GM18867 (cell line): ENCODE data around the gene ACMSD.
"Not testable (repeated sequence)": the region's sequence is repeated elsewhere in the genome, so short reads cannot be mapped to it uniquely, and the experiment has no call there.

Source experiments
- ATAC-seq: cut with Tn5 transposase; IDR thresholded peaks from one replicate; pipeline ENCODE4 v1.9.1; 2021; ENCODE audit warnings: mild to moderate bottlenecking, moderate library complexity; ENCODE audit not compliant: unreplicated experiment

The ACMSD gene

DNA sequence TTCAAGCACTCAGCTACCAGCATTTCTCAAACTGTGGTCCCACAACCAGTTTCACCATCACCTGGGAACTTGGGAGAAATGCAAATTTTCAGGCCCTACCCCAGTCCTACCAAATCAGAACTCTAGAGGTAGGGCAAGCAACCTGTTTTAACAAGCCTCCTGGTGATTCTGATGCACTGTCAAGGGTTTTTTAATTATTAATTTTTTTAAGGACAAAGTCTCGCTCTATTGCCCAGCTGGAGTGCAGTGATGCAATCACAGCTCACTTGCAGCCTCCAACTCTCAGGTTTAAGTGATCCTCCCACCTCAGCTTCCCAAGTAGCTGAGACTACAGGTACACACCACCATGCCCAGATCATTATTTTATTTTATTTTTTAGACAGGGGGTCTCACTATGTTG lies 7.8 kb downstream of the ACMSD start:
- no peak for ATAC-seq

DNA sequence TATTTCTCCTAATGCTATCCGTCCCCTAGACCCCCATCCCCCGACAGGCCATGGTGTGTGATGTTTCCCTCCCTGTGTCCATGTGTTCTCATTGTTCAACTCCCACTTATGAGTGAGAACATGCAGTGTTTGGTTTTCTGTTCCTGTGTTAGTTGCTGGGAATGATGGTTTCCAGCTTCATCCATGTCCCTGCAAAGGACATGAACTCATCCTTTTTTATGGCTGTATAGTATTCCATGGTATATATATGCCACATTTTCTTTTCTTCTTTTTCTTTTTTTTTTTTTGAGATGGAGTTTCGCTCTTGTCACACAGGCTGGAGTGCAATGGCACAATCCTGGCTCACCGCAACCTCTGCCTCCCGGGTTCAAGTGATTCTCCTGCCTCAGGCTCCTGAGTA lies 9.2 kb downstream of the ACMSD start:
- ATAC-seq: not testable (repeated sequence)

DNA sequence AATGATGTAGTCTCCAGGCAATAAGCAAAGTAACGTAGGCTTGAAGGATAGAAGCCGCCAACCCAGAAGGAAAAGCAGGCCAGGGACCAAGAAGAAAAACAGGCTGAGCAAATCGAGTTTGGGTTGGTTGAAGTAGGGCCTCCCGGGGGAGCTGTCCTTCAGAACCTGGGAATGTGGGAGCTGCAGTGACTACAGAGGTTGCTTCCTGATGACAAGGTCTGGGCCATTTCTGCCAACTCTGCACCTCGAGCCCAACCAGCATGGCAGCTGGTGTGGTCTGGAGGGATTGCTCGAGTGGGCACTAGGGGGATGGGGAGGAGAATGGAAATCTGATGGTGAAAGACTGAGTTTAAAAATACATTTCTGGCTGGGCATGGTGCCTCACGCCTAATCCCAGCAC lies 14.1 kb downstream of the ACMSD start:
- no peak for ATAC-seq

DNA sequence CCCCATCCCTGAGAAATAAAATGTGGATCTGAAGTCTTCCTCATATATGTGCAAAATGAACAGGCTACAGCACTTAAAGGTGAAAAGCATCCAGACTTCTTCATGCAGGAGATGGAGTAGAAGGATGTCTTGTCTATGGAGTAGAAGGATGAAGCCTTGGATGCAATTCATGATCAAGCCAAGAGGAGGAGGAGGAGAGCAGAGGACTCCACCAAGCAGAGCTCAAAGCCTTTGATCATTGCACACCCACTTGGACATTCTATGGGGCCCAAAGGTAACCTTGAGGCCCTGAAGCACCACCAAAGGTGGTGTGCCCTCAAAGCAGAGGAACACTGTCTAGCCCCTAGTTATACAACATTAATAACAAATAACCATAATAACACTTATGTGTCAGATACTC lies 17.3 kb downstream of the ACMSD start:
- no peak for ATAC-seq

DNA sequence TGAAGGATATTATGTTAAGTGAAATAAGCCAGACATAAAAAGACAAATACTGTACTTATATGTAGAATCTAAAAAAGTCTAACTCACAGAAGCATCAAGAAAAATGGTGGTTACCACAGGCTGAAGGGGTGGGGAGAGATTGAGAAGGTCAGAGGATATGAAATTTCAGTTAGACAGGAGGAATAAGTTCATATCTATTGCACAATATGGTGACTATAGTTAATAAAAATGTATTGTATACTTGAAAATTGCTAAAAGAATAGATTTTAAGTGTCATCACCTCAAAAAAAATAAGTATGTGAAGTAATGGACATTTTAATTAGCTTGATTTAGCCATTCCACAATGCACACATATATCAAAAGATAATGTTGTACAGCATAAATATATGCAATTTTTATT lies 19.8 kb downstream of the ACMSD start:
- no peak for ATAC-seq

DNA sequence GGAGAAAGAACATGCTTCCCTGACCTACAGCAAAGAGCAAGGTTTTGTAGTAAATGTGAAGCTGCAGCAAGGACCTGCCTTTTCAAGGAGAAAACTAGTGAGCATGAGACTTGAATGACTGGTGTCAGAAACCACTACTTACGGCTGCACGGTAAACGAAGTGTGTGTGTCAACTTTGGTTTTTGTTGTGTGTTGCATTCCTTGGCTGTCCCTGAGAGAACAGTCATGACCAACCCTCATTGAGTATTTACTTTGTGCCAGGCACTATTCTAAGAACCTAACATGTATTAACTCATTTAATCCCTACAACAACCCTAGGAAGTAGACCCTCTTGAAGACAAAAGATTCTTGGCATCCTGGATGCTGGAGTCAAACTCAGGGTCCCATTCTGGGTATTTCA lies 22.8 kb downstream of the ACMSD start:
- no peak for ATAC-seq

DNA sequence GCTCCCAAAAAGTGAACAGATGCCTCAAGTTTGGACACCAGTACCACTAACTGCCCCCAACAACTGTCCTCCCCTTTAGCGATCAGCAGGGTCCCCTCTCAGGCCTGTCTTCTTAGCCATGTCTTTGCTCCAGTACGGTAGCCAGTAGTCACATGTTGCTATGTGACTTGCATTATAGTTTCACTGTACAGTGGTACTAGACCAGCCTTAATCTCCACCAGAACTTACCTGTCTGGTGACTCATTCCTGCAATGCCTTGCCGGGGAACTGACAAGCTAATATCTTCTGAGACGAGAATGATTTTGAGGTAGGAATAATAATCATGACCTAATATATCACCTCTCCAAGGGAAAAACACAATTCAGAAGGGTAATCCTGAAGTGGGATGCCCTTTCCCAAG lies 23.7 kb downstream of the ACMSD start:
- ATAC-seq: no peak

DNA sequence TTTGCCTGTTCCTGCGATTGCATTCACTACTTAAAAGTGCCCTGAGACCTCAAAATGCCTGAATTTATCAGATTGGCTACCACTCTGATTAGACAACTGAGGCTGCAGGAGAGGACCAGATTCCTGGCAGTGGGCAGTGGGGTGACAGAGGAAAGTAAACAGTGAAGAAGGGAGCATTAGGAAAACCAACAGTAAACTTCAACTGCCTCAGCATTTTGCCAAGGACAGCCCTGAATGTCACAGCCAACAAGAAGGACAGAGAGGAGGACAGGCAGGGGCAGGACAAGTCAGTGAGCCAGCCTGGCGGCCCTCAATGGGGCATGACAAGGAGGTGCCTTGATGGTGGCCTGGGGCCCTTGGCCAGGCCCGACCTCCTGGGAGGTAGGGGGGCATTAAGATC lies 24.3 kb downstream of the ACMSD start:
- no peak for ATAC-seq

DNA sequence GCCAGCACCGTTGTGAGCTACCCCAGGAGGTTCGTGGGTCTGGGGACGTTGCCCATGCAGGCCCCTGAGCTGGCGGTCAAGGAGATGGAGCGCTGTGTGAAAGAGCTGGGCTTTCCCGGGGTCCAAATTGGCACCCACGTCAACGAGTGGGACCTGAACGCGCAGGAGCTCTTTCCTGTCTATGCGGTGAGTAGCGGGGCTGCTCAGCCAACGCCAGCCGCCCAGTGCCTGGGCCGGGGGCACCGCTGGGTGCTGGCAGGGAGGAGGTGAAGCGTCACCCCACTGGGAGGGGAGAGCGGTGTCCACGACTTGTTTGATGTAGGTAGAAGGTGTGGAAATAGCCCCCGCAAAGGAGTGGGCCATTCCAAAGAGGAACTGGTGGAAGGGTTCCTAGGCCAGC lies 25.0 kb downstream of the ACMSD start:
- ATAC-seq: no peak

DNA sequence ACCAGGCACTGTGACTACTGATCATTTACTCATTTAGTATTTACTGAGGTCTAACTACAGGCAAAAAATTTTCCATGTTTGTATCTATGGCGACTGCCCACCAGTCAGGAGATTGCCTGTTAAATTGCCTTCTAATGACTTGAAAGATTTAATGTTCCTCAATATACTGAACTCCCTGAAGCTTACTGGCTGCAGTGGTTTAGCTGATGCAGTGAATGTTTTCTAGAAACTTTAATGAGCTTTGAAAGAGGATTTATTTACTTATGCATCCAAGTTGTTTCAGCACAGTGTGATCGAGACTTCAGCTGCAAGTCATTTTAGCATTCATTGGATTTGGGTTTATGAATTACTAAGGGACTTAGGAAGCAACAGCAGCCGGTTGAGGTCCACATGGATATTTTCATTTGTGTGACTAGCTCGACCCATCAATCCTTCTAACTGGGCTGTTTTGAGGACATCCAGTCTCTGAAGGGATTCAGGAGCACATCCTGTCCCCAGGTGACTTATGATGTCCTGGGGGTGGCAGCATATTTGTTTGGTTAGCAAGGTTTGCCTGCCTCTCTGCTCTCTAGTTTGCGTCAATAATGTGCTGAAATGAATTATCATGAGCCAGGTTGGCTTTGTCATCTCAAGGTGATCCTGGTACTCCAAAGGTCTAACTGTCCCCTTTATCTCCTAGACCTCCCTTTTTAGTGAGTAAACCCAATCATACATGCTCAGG lies 26.8 kb downstream of the ACMSD start:
- no peak for ATAC-seq

DNA sequence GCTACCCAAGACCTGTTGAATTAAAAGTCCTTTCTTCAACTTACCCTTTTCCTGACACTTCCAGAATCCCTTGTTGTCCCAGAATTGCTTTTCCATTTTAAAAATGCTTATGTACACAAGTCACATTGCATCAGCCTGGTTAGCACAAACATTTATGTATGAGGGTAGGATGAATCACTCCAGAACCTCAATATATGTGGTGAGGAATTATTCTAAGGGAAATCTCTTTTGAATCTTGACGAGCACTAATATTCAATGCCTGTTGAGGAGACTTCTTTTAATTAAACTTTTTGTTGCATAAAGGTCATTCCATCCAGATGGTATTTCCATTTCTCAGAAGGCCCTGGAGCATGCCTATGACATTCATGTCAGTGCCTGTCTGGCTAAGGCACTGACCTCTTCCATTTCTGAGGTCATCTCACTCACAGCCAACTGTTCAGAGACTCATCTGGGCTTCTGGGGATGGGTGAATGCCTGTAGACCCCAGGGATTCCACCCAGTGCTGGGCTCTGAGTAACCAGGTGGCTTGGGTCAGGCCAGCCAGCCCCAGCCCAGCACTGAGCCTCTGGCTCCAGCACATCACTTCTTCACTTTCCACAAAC lies 28.2 kb downstream of the ACMSD start:
- no peak for ATAC-seq

DNA sequence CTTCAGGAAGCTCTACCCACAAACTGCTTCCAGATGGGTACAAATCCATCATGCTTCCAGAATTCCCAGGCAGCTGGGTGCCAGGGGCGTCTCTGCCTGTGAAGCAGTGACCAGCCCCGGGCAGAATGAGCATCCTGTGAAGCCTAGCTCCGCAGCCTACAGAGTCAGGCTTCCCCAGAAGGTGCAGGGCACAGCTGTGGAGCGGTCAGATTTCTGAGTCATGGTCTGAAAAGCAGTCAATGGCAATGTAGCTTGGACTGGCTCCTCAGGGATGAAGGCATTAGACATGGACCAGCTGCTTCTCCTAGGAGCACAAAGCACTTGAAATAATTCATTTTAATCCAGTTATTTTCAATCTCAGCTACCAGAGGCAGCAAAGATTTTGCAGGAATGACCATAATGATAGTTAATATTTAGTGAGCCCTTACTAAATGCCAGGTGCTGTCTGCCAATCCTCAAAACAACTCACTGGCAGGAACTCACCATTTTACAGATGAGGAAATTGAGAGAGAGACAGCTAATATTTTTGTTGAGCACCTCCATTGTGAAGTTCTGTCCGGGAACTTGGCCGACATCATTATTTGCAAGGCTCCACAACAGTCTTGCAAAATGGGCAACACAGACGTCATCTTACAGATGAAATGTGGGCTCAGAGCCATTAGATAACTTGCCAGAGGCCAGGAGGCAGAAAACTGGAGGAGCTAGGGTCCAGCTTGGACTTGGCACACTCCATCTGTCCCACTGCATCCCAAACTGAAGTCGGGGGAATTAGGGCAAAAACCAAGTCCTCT lies 31.7 kb downstream of the ACMSD start:
- no peak for ATAC-seq

DNA sequence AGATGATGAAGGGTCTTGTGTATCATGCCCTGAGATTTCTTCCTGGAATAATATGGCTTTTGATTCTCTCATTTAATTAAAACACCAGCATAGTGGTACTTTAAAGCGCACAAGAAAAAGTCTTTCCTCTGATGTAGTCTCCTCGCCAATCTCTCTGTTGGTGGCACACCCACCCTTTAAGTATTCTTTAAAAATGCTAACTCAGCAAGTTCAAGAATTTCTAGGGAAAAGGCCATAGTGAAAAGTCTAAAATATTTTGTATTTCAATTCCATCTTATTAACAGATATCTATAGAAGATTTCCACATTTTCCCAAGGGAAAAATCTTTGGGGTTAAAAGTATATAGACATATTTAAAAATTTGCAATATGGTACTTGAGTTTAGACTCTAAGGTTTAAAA lies 34.7 kb downstream of the ACMSD start:
- ATAC-seq: no peak

DNA sequence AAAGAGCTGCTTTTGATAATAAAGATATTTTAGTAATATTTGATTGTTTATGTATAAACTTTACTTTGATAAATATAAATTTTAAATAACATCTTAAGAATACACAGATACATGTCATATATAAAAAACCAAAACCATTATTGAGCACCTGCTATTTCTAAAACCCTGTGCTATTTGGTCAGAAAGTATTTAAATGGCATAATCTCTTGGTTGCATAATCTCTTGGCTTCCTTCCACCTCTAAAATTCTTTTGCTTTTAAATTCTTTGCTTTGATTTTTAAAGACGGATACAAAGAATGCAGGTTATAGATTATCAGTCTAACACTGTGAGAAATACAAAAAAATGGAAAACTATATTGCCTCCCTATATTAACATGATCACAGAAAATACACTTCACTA lies 36.9 kb downstream of the ACMSD start:
- no peak for ATAC-seq

DNA sequence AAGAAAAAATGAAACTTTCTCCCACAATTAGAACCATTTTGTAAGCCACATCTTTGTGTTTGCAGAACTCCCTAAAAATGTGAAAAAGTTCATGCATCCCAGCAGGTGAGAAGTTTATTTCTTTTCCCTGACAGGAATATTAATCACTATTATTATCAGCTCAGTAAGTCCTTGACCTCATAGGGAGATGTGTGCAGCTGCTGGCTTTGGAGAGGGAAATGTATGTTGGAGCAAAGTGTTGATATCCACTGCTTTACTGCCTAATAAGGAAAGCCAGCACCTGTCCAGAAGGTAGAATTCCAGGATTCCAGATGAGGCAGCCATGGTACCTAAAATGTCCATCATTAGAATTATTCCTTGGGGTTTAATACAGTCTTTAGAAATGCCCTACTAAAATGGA lies 44.4 kb downstream of the ACMSD start:
- ATAC-seq: no peak

DNA sequence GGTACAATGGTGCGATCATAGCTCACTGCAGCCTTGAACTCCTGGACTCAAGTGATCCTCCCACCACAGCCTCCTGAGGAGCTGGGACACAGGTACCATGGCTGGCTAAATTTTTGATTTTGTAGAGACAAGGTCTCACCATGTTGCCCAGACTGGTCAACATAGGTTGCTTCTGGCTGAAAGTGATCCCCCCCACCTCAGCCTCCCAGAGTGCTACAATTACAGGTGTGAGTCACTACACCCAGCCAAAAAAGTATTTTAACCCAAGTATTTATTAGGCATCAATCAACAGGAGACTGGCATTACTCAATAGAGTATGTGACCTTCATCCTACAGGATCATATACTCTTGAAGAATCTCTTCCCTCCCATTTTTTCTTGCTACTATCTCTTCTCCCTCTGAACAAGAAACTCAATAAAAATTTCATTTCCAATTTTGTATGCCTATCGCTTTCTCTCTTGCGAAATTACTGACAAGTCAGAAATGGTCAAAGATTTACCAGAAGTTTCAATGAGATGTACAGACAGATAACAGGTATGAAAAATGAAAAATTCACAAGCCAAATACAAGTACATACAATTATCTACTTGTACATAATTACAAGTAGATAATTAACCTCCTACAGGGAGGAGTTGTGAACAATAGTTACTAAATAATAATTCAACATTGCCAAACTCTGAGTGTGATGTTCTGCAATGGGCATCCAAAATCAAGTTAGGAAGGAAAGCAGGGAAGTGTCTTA lies 45.3 kb downstream of the ACMSD start:
- ATAC-seq: no peak

DNA sequence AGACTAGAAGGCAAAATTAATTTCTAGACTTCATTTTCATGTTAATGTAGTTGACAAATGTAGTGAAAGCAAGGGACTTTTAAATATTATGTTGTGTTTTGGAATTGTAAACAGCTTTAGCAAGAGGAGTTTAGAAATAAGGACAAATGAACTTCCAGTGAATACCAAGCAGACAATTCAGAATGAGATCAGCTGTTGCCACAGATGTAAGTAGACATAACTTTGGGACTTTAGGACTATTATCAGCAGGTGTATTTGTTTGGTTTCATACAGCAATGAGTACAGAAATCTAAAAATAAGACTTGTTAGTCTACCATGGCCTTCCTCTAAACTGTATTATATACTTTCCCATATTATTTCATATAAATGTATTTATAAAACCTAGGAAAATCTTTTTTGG lies 46.0 kb downstream of the ACMSD start:
- ATAC-seq: no peak

DNA sequence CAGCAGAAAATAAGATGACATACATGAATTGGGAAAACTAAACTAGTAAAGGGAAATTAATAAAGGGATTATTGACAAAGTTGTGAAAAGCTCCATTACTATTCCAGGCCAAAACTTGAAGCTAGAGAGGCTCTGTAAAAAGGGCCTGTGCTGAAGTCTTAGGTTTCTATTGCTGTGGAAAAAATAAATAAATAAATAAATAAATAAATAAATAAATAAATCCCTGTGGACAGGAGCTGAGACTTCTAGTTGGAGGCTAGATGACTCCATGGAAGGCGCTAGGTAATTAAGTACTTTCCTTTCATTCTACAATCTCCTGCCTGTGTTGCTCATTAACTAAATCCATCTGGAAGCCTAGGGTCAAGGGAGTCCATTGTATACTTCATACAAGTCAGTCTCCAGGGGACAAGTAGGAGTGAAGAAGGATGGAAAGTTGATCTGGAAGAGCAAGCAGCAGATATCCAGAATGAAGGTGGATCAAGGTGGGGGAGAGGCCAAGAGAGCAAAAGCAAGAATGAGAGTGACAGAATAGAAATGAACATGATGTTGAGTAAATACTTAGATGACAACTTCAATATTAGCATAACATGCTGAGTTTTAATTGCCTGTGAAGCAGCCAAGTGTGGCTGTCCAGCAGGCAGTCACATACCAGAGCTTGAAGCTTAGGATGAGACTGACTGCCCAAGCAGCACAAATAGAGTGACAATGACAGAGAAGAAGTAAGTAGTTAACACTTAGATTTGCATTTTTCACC lies 54.0 kb downstream of the ACMSD start:
- no peak for ATAC-seq

DNA sequence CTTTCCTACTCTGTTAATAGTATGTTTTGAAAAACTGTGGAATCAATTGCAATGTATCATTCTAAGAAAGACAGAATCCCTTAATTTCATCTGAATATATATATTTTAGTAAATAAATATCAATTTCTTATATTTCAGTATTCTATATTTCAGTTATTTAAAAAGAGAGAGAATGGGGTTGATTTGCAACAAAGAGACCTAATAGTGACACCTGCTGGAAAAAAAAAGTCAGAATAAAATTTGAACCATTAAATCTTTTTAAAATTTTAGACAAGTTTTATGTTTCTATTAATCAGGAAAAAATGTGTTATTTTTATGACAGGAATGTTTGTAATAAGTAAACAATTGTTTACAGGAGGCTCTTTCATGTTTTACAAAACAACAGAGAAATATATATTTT lies 59.5 kb downstream of the ACMSD start:
- ATAC-seq: no peak

DNA sequence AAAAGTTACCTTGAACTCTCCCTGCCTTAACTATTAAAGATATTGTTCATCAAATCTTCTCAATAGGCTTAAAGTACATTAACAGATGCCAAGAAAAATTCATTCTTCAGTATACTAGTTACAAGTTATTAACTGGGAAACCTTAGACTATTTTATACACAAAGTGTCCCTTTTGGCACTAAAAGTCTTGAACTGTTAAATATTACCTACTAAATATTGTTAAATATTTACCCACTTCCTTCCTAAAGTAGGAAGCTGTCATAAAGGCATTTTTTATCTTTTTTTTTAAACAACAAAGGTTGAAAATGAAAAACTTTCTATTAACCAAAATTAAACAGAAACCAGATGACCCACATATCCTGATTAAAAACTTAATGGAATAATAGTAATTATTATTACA lies 60.8 kb downstream of the ACMSD start:
- ATAC-seq: no peak

DNA sequence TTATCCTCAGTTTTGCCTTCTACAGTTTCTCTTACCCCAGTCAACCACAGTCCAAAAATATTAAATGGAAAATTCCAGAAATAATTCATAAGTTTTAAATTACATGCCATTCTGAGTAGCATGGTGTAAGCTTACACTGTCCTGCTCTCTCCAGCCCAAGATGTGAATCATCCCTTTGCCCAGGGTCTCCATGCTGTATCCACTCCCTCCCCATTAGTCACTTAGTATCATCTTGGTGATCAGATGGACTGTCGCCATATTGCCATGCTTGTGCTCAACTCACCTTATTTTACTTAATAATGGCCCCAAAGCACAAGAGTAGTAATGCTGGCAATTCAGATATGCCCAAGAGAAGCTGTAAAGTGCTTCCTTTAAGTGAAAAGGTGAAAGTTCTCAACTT lies 61.7 kb downstream of the ACMSD start:
- no peak for ATAC-seq
